ENCODE results near the gene PLCH1. TPM values are rescaled to one million over a fixed set of nuclear protein-coding genes. Genes with fewer than 3 reads are reported as not detected.

The PLCH1 gene
- total and polyA plus RNA-seq, 2 experiments from 2014 or later, result 2.7 to 6.2 TPM

GRCh38 chr3:155495387-155495786 is 249.5 kb downstream of the PLCH1 start:
- no peaks in the 10 kb centered on the region for H3K36me3 ChIP-seq
- H3K27ac ChIP-seq, result no peak overlapping the region
- H3K4me1 ChIP-seq (ENCODE audit: low read depth), result no peaks in the 10 kb centered on the region
- no peak for DNase-seq (ENCODE audit: low read depth in 1 of 2, low spot score in 1 of 2)
- no peak for TF ChIP-seq CTCF (IDR thresholded peaks at IDR 0.05; ENCODE audit: low read depth, low read length)
- H3K27me3 ChIP-seq, result no peaks in the 10 kb centered on the region
- no peaks in the 10 kb centered on the region for H3K9me3 ChIP-seq (ENCODE audit: low read depth)
- no peak overlapping the region for H3K4me3 ChIP-seq

- no peak for TF ChIP-seq CTCF (IDR thresholded peaks at IDR 0.05; ENCODE audit: low read depth, low read length)
- H3K27me3 ChIP-seq, result no peaks in the 10 kb centered on the region
- no peak for DNase-seq (ENCODE audit: low read depth in 1 of 2, low spot score in 1 of 2)
- H3K27ac ChIP-seq, result no peak overlapping the region
- H3K4me3 ChIP-seq, result no peak overlapping the region
- H3K36me3 ChIP-seq, result no peaks in the 10 kb centered on the region
- H3K4me1 ChIP-seq (ENCODE audit: low read depth), result no peaks in the 10 kb centered on the region
- no peaks in the 10 kb centered on the region for H3K9me3 ChIP-seq (ENCODE audit: low read depth)
Observed at GRCh38 chr3:155494332-155494731, 250.5 kb downstream of the PLCH1 start.

- Histone ChIP-seq H3K4me1 (ENCODE audit: low read depth) (no peaks in the 10 kb centered on the region), H3K27ac (no peak overlapping the region), H3K27me3 (no peaks in the 10 kb centered on the region), H3K36me3 (no peaks in the 10 kb centered on the region), H3K4me3 (no peak overlapping the region), H3K9me3 (ENCODE audit: low read depth) (no peaks in the 10 kb centered on the region)
- no peak for DNase-seq (ENCODE audit: low read depth in 1 of 2, low spot score in 1 of 2)
- TF ChIP-seq CTCF (IDR thresholded peaks at IDR 0.05; ENCODE audit: low read depth, low read length), result no peak
Observed at GRCh38 chr3:155492841-155493240, 252.0 kb downstream of the PLCH1 start.

- Histone ChIP-seq H3K27me3 (no peaks in the 10 kb centered on the region), H3K4me3 (no peak overlapping the region), H3K27ac (no peak overlapping the region), H3K9me3 (ENCODE audit: low read depth) (no peaks in the 10 kb centered on the region), H3K36me3 (no peaks in the 10 kb centered on the region), H3K4me1 (ENCODE audit: low read depth) (no peaks in the 10 kb centered on the region)
- no peak for TF ChIP-seq CTCF (IDR thresholded peaks at IDR 0.05; ENCODE audit: low read depth, low read length)
- DNase-seq (ENCODE audit: low read depth in 1 of 2, low spot score in 1 of 2), result no peak
Observed at GRCh38 chr3:155491696-155492095, 253.2 kb downstream of the PLCH1 start.

GRCh38 chr3:155488671-155489070 is 256.2 kb downstream of the PLCH1 start:
- DNase-seq (ENCODE audit: low read depth in 1 of 2, low spot score in 1 of 2), result no peak
- no peak for TF ChIP-seq CTCF (IDR thresholded peaks at IDR 0.05; ENCODE audit: low read depth, low read length)
- Histone ChIP-seq H3K27ac (no peak overlapping the region), H3K36me3 (no peaks in the 10 kb centered on the region), H3K9me3 (ENCODE audit: low read depth) (no peaks in the 10 kb centered on the region), H3K4me1 (ENCODE audit: low read depth) (no peaks in the 10 kb centered on the region), H3K27me3 (no peaks in the 10 kb centered on the region), H3K4me3 (no peak overlapping the region)

- no peaks in the 10 kb centered on the region for H3K9me3 ChIP-seq (ENCODE audit: low read depth)
- H3K4me3 ChIP-seq, result no peak overlapping the region
- no peak for DNase-seq (ENCODE audit: low read depth in 1 of 2, low spot score in 1 of 2)
- no peaks in the 10 kb centered on the region for H3K36me3 ChIP-seq
- no peaks in the 10 kb centered on the region for H3K27me3 ChIP-seq
- H3K4me1 ChIP-seq (ENCODE audit: low read depth), result no peaks in the 10 kb centered on the region
- no peak overlapping the region for H3K27ac ChIP-seq
- no peak for TF ChIP-seq CTCF (IDR thresholded peaks at IDR 0.05; ENCODE audit: low read depth, low read length)
Observed at GRCh38 chr3:155485897-155486296, 259.0 kb downstream of the PLCH1 start.
